Activated B cell treated with CpG ODN at 0.5 μM for 24 hours (primary cell): Measurements from ENCODE around the gene PCDHGA1. TPM values are rescaled to one million over a fixed set of nuclear protein-coding genes. Genes with fewer than 3 reads are reported as not detected.

Source experiments
- ATAC-seq: fragments of 200-7000 bp; cut with Tn5 transposase; one replicate; pipeline ENCODE4 v1.10.0; 2021; ENCODE audit warnings: low read depth, mild to moderate bottlenecking, moderate library complexity
- CTCF ChIA-PET: fragments of 350-600 bp; sonication (Branson Sonifier 250); formaldehyde crosslinking; loops from one replicate; lab custom pipeline; 2021; ENCODE audit warnings: antibody characterized with exemption; lab: Charles Lee
- POLR2A ChIA-PET: fragments of 350-600 bp; sonication (Branson Sonifier 250); formaldehyde crosslinking; loops from one replicate; lab custom pipeline; 2021; ENCODE audit warnings: antibody characterized with exemption; lab: Charles Lee
- DNase-seq: peaks from one replicate; pipeline ENCODE4 v3.0.0; 2022
- H3K27ac Mint-ChIP-seq: one replicate; pipeline ENCODE4 v1.8.0; 2020; ENCODE audit warnings: mixed read lengths
- H3K27me3 Mint-ChIP-seq: one replicate; pipeline ENCODE4 v1.8.0; 2021; ENCODE audit warnings: mixed read lengths
- H3K36me3 Mint-ChIP-seq: one replicate; pipeline ENCODE4 v1.8.0; 2021; ENCODE audit warnings: low read depth, mixed read lengths
- H3K4me1 Mint-ChIP-seq: one replicate; pipeline ENCODE4 v1.8.0; 2021; ENCODE audit warnings: mixed read lengths
- H3K4me3 Mint-ChIP-seq: one replicate; pipeline ENCODE4 v1.8.0; 2020; ENCODE audit warnings: mild to moderate bottlenecking, mixed read lengths
- H3K9me3 Mint-ChIP-seq: one replicate; pipeline ENCODE4 v1.8.0; 2020; ENCODE audit warnings: mixed read lengths
- CTCF ChIP-seq: fragments of 200-600 bp; IDR thresholded peaks from one replicate; pipeline ENCODE4 v1.8.0; 2022; ENCODE audit warnings: antibody characterized with exemption, mild to moderate bottlenecking
- intact Hi-C: fragments of 100-400 bp; cut with micrococcal nuclease; formaldehyde crosslinking; loops from one replicate; pipeline ENCODE4 v1.15.1; 2024
- total RNA-seq: library from RNA; stranded (reverse); gene quantifications from 2 replicates; pipeline ENCODE4 v1.2.3, GENCODE V29; 2022

The PCDHGA1 gene
- total RNA-seq, 1 donor from 2014 or later: 0.29 TPM

- no peak for DNase-seq
- peaks cover 15% of the 10 kb centered on the region for H3K9me3 Mint-ChIP-seq
- H3K4me3 Mint-ChIP-seq: no peak overlapping the region
- CTCF ChIA-PET: no interaction called here
- TF ChIP-seq CTCF: no peak
- H3K27ac Mint-ChIP-seq: no peak overlapping the region
- intact Hi-C loops: no loop called here
- peaks cover 24% of the 10 kb centered on the region for H3K27me3 Mint-ChIP-seq
- no peak for ATAC-seq
- peaks cover 16% of the 10 kb centered on the region for H3K4me1 Mint-ChIP-seq
- H3K36me3 Mint-ChIP-seq: peaks cover 4% of the 10 kb centered on the region
- POLR2A ChIA-PET: no interaction called here
Observed at GRCh38 chr5:141434006-141434405, 103.7 kb downstream of the PCDHGA1 start.

GRCh38 chr5:141437221-141437620, 106.9 kb downstream of the PCDHGA1 start:
- H3K36me3 Mint-ChIP-seq: peaks cover 1% of the 10 kb centered on the region
- ChIA-PET CTCF (no interaction called here), POLR2A (no interaction called here)
- H3K27me3 Mint-ChIP-seq: peaks cover 7% of the 10 kb centered on the region
- DNase-seq: no peak
- peaks cover 3% of the 10 kb centered on the region for H3K9me3 Mint-ChIP-seq
- no peak for TF ChIP-seq CTCF
- H3K27ac Mint-ChIP-seq: no peak overlapping the region
- intact Hi-C loops: no loop called here
- ATAC-seq: no peak
- no peaks in the 10 kb centered on the region for H3K4me1 Mint-ChIP-seq
- H3K4me3 Mint-ChIP-seq: no peak overlapping the region

- ChIA-PET CTCF (interaction anchor here (0.7 kb wide), 1 partner anchor 85 kb away, joined by 3 read pairs; no protein-coding TSS in a partner anchor), POLR2A (no interaction called here)
- no peak for DNase-seq
- TF ChIP-seq CTCF: no peak
- H3K36me3 Mint-ChIP-seq: no peaks in the 10 kb centered on the region
- peaks cover 4% of the 10 kb centered on the region for H3K4me1 Mint-ChIP-seq
- H3K4me3 Mint-ChIP-seq: no peak overlapping the region
- no peaks in the 10 kb centered on the region for H3K27me3 Mint-ChIP-seq
- no peak for ATAC-seq
- H3K27ac Mint-ChIP-seq: no peak overlapping the region
- intact Hi-C loops: no loop called here
- no peaks in the 10 kb centered on the region for H3K9me3 Mint-ChIP-seq
Observed at GRCh38 chr5:141439411-141440141, 109.3 kb downstream of the PCDHGA1 start.

- Mint-ChIP-seq H3K4me3 (no peak overlapping the region), H3K4me1 (peaks cover 4% of the 10 kb centered on the region), H3K27me3 (no peaks in the 10 kb centered on the region), H3K36me3 (no peaks in the 10 kb centered on the region), H3K9me3 (no peaks in the 10 kb centered on the region), H3K27ac (no peak overlapping the region)
- intact Hi-C loops: no loop called here
- no peak for TF ChIP-seq CTCF
- CTCF ChIA-PET: interaction anchor here (0.7 kb wide), 1 partner anchor 84 kb away, joined by 3 read pairs; no protein-coding TSS in a partner anchor
- no peak for DNase-seq
- POLR2A ChIA-PET: no interaction called here
- no peak for ATAC-seq
Observed at GRCh38 chr5:141440341-141440740, 110.0 kb downstream of the PCDHGA1 start.

GRCh38 chr5:141441571-141442170, 111.4 kb downstream of the PCDHGA1 start:
- no peak for TF ChIP-seq CTCF
- H3K4me1 Mint-ChIP-seq: peaks cover 4% of the 10 kb centered on the region
- CTCF ChIA-PET: no interaction called here
- DNase-seq (no peak), ATAC-seq (no peak)
- H3K27ac Mint-ChIP-seq: no peak overlapping the region
- no peak overlapping the region for H3K4me3 Mint-ChIP-seq
- POLR2A ChIA-PET: no interaction called here
- no peaks in the 10 kb centered on the region for H3K9me3 Mint-ChIP-seq
- intact Hi-C loops: no loop called here
- H3K27me3 Mint-ChIP-seq: peaks cover 1% of the 10 kb centered on the region
- H3K36me3 Mint-ChIP-seq: no peaks in the 10 kb centered on the region
